GM12892 (cell line): ENCODE data around the gene RBM7.

Source experiments
- POLR2A ChIP-seq: IDR thresholded peaks from 2 replicates; pipeline ENCODE4 v1.6.1; 2011; ENCODE audit warnings: low read depth, low read length, control low read depth
- POLR2AphosphoS5 ChIP-seq: IDR thresholded peaks from 2 replicates; pipeline ENCODE4 v1.6.1; 2011; ENCODE audit warnings: low read depth, low read length, control low read depth
- TAF1 ChIP-seq: IDR thresholded peaks from 2 replicates; pipeline ENCODE4 v1.6.1; 2011; ENCODE audit warnings: low read depth, mild to moderate bottlenecking, control low read depth, low read length, borderline replicate concordance

- TF ChIP-seq POLR2A (no peak), POLR2AphosphoS5 (no peak), TAF1 (no peak)
Observed at GRCh38 chr11:114397349-114397982, 3.0 kb upstream of the RBM7 start.
